HepG2 (cell line): ENCODE data around the gene MTA3. TPM values are rescaled to one million over a fixed set of nuclear protein-coding genes. Genes with fewer than 3 reads are reported as not detected.

Source experiments
- ATAC-seq: fragments of 200-7000 bp; cut with Tn5 transposase; 3 replicates; pipeline ENCODE4 v1.9.1; 2020; ENCODE audit warnings: mild to moderate bottlenecking, moderate library complexity
- BruUV-seq: library from RNA; stranded (reverse); fragments of 400-500 nt; replicated peaks from 2 replicates; lab custom pipeline; 2021; lab: Mats Ljungman, UMichigan
- CTCF ChIA-PET: fragments of 300-600 bp; formaldehyde crosslinking; extraction: SDS; loops from one replicate; lab custom pipeline; 2021; ENCODE audit warnings: low total read pairs, inconsistent platforms, low intra/inter-chr PET ratio; lab: Yijun Ruan, JAX
- POLR2A ChIA-PET: fragments of 350-600 bp; sonication (Branson Sonifier 250); formaldehyde crosslinking; loops from one replicate; lab custom pipeline; 2020; ENCODE audit warnings: antibody characterized with exemption, inconsistent platforms; lab: Yijun Ruan, JAX
- DNase-seq: peaks from one replicate; pipeline ENCODE4 v3.0.0-alpha.2; 2015; ENCODE audit warnings: low spot score
- FAIRE-seq: peaks from 3 replicates; lab custom pipeline; 2011; peaks lifted over from hg19 to GRCh38; lab: Jason Lieb, UNC
- H2AFZ ChIP-seq: one replicate; pipeline ENCODE4 v1.6.1; 2011; ENCODE audit warnings: low read length, inconsistent platforms
- H3K27ac ChIP-seq: fragments of 300-600 bp; 3 replicates; pipeline ENCODE4 v1.8.0; 2011; ENCODE audit warnings: mixed run types, mild to moderate bottlenecking, mixed read lengths, low read length, inconsistent platforms; ENCODE audit not compliant: insufficient read depth; ENCODE audit errors: extremely low read length
- H3K27me3 ChIP-seq, 2 experiments: fragments of 200-600 bp in 1 of 2; 2 replicates in 1 of 2; 3 replicates in 1 of 2; pipeline versions ENCODE4 v1.6.0 to v1.8.0; 2011; ENCODE audit warnings: low read length in 2 of 2, mild to moderate bottlenecking in 2 of 2, moderate library complexity in 2 of 2, inconsistent platforms in 1 of 2; ENCODE audit not compliant: insufficient read depth in 2 of 2, control insufficient read depth in 1 of 2
- H3K36me3 ChIP-seq, 2 experiments: fragments of 200-600 bp in 1 of 2; replicated peaks in 1 of 2; 2 replicates in 1 of 2; 3 replicates in 1 of 2; pipeline versions ENCODE4 v1.5.1 to v1.8.0; 2011; ENCODE audit warnings: low read length in 2 of 2, inconsistent platforms in 1 of 2; ENCODE audit not compliant: insufficient read depth in 2 of 2, control insufficient read depth in 1 of 2
- H3K4me1 ChIP-seq: 2 replicates; pipeline ENCODE4 v1.5.1; 2012; ENCODE audit warnings: low read length, inconsistent platforms; ENCODE audit not compliant: insufficient read depth
- H3K4me2 ChIP-seq: 2 replicates; pipeline ENCODE4 v1.6.0; 2011; ENCODE audit warnings: low read depth, low read length, inconsistent platforms
- H3K4me3 ChIP-seq, 3 experiments: fragments of 200-600 bp in 1 of 3; sonication (generic), shearing (Covaris generic) in 1 of 3; replicated peaks in 1 of 3; 2 replicates each; pipeline ENCODE4 v1.5.1; 2011 to 2016; ENCODE audit warnings: low read length in 3 of 3, inconsistent platforms in 2 of 3, low read depth in 2 of 3, mild to moderate bottlenecking in 2 of 3, control low read depth in 1 of 3, mixed read lengths in 1 of 3; ENCODE audit not compliant: insufficient read depth in 1 of 3
- H3K79me2 ChIP-seq: one replicate; pipeline ENCODE4 v1.6.1; 2011; ENCODE audit warnings: low read length, inconsistent platforms; ENCODE audit not compliant: insufficient read depth
- H3K9ac ChIP-seq: 2 replicates; pipeline ENCODE4 v1.6.0; 2011; ENCODE audit warnings: mild to moderate bottlenecking, low read depth, low read length, inconsistent platforms; ENCODE audit not compliant: insufficient read depth
- H3K9me3 ChIP-seq: 2 replicates; pipeline ENCODE4 v1.5.1; 2012; ENCODE audit warnings: mild to moderate bottlenecking, low read length
- H4K20me1 ChIP-seq: 2 replicates; pipeline ENCODE4 v1.6.0; 2011; ENCODE audit warnings: inconsistent platforms, mild to moderate bottlenecking, low read length, moderate library complexity; ENCODE audit not compliant: insufficient read depth
- CHD2 ChIP-seq: IDR thresholded peaks from 2 replicates; pipeline ENCODE4 v1.6.1; 2011; ENCODE audit warnings: low read depth, low read length, improper control_type of control experiment
- MEIS2 ChIP-seq: sonication (generic); formaldehyde crosslinking; IDR thresholded peaks from 2 replicates; pipeline ENCODE4 v1.9.0; 2021; ENCODE audit warnings: mild to moderate bottlenecking, missing genetic modification reagents
- NFIB ChIP-seq: sonication (generic); formaldehyde crosslinking; IDR thresholded peaks from 2 replicates; pipeline ENCODE4 v1.9.0; 2021; ENCODE audit warnings: missing genetic modification reagents, mild to moderate bottlenecking, borderline replicate concordance
- NR2F6 ChIP-seq, 2 experiments: IDR thresholded peaks; 2 replicates each; pipeline ENCODE4 v1.6.1; 2016; ENCODE audit warnings: antibody characterized with exemption in 1 of 2, mild to moderate bottlenecking in 1 of 2
- PAX8 ChIP-seq: sonication (generic); formaldehyde crosslinking; IDR thresholded peaks from 2 replicates; pipeline ENCODE4 v1.8.0; 2022; ENCODE audit warnings: mild to moderate bottlenecking, missing genetic modification reagents, borderline replicate concordance
- TBP ChIP-seq: sonication (generic); formaldehyde crosslinking; IDR thresholded peaks from 2 replicates; pipeline ENCODE4 v1.5.0; 2020; ENCODE audit warnings: missing genetic modification reagents
- ZNF530 ChIP-seq: sonication (generic); formaldehyde crosslinking; IDR thresholded peaks from 2 replicates; pipeline ENCODE4 v1.5.0; 2020; ENCODE audit warnings: low read depth, mild to moderate bottlenecking, missing genetic modification reagents
- ZNF672 ChIP-seq: sonication (generic); formaldehyde crosslinking; IDR thresholded peaks from 2 replicates; pipeline ENCODE4 v1.8.1; 2022; ENCODE audit warnings: missing genetic modification reagents
- WGBS: methylation state at CpG from one replicate; pipeline ENCODE4 v1.1.6; 2017; ENCODE audit warnings: low lambda C conversion rate; 5-methylcytosine and 5-hydroxymethylcytosine counted together
- in situ Hi-C: cut with HindIII; loops from 2 replicates; pipeline ENCODE4 v1.10.0; 2017; ENCODE audit warnings: low pct_unique_long_range_greater_than_20kb; ENCODE audit not compliant: extremely low pct_ligation_motif_present
- intact Hi-C: fragments of 100-400 bp; cut with micrococcal nuclease; formaldehyde crosslinking; loops from one replicate; pipeline ENCODE4 v1.10.0; 2022; ENCODE audit not compliant: unreplicated experiment
- polyA plus RNA-seq, 8 experiments: library from polyadenylated mRNA; depleted of rRNA in 3 of 8; stranded (reverse) in 7 of 8; unstranded in 1 of 8; fragments of >200 nt; fragmentation: Illumina TruSeq in 4 of 8; extraction: Trizol in 4 of 8; gene quantifications; 2 replicates each; pipeline versions ENCODE4 v1.2.1 to v1.2.3, GENCODE V29; 2011 to 2016; ENCODE audit warnings: low read depth in 4 of 8, missing spikeins in 1 of 8, mixed read lengths in 1 of 8; ENCODE audit not compliant: insufficient read depth in 1 of 8
- total RNA-seq, 5 experiments: library from RNA; depleted of rRNA; stranded (reverse); fragments of >200 nt; fragmentation: Illumina TruSeq; extraction: Trizol; gene quantifications; 2 replicates each; pipeline ENCODE4 v1.2.3, GENCODE V29; 2016; ENCODE audit warnings: low read depth in 1 of 5

MTA3 gene
- total and polyA plus RNA-seq, 2 of the 13 experiments (the other 11 are each of a cell fraction or from before 2014, with no cell fraction given) = 48.8 to 77.8 TPM

- ATAC-seq = no peak
- POLR2A ChIA-PET = no interaction called here
- Histone ChIP-seq H3K4me3 (no peak overlapping the region), H3K9ac (no peak overlapping the region), H4K20me1 (no peaks in the 10 kb centered on the region), H3K27ac (no peak overlapping the region), H3K27me3 (no peaks in the 10 kb centered on the region), H3K79me2 (no peaks in the 10 kb centered on the region), H3K4me2 (no peak overlapping the region), H3K4me1 (peaks cover 6% of the 10 kb centered on the region; the same call in 1 of the 2 replicates), H2AFZ (no peak overlapping the region), H3K9me3 (no peaks in the 10 kb centered on the region), H3K36me3 (peaks cover 1 to 3% of the 10 kb centered on the region in 2 experiments; a peak in 4 of 5 replicates)
- CTCF ChIA-PET = no interaction called here
- WGBS = 97% methylated on average over 3 of the region's 5 CpGs
- no peak for DNase-seq
- intact Hi-C loops (no loop called here), in situ Hi-C loops (no loop called here)
- BruUV-seq = no TSS peak
- TF ChIP-seq MEIS2 (CRISPR knock-in tag) = no peak
- TF ChIP-seq NFIB (CRISPR knock-in tag) = no peak
- TF ChIP-seq CHD2 = no peak
- no peak for TF ChIP-seq NR2F6 (IDR thresholded peaks at IDR 0.05)
- no peak for TF ChIP-seq NR2F6 (CRISPR knock-in tag; IDR thresholded peaks at IDR 0.05)
- no peak for FAIRE-seq
Measured at GRCh38 chr2:42771546-42772153, 203.2 kb downstream of the MTA3 start.

GRCh38 chr2:42775186-42775585 is 206.8 kb downstream of the MTA3 start:
- H3K4me3 ChIP-seq = no peak overlapping the region
- no peak overlapping the region for H3K27ac ChIP-seq
- no peaks in the 10 kb centered on the region for H4K20me1 ChIP-seq
- ChIA-PET POLR2A (interaction anchor here (0.9 to 2.5 kb wide), 4 partner anchors 18 to 137 kb away, joined by 3 to 20 read pairs (median 4); partner anchors contain the start of gene HAAO), CTCF (no interaction called here)
- FAIRE-seq (no peak), DNase-seq (no peak), ATAC-seq (no peak)
- TF ChIP-seq ZNF672 (CRISPR knock-in tag) = no peak
- no peak for TF ChIP-seq TBP (CRISPR knock-in tag)
- no peak for TF ChIP-seq ZNF530 (CRISPR knock-in tag)
- TF ChIP-seq PAX8 (CRISPR knock-in tag) = no peak
- over 99% methylated on average over 2 of the region's 2 CpGs for WGBS
- H3K36me3 ChIP-seq = peaks cover 1 to 9% of the 10 kb centered on the region in 2 experiments; a peak in 3 of 5 replicates
- H3K27me3 ChIP-seq = no peaks in the 10 kb centered on the region
- H2AFZ ChIP-seq = no peak overlapping the region
- intact Hi-C loops = no loop called here
- no peak overlapping the region for H3K4me2 ChIP-seq
- no TSS peak for BruUV-seq
- H3K79me2 ChIP-seq = no peaks in the 10 kb centered on the region
- peaks cover 6% of the 10 kb centered on the region; the same call in 1 of the 2 replicates for H3K4me1 ChIP-seq
- in situ Hi-C loops = no loop called here
- H3K9ac ChIP-seq = no peak overlapping the region
- H3K9me3 ChIP-seq = peaks cover 14% of the 10 kb centered on the region
